ENCODE data around the gene ARHGEF6.

The ARHGEF6 gene

GRCh38 chrX:136691028-136691809 lies 89.5 kb downstream of the ARHGEF6 start:
- DNase-seq: no peak

- DNase-seq: no peak
These were observed 91.3 kb downstream of the ARHGEF6 start for GRCh38 chrX:136689436-136689835.

- no peak for DNase-seq
These were observed 93.3 kb downstream of the ARHGEF6 start for GRCh38 chrX:136687457-136687856.

- DNase-seq: no peak
These were observed 96.6 kb downstream of the ARHGEF6 start for GRCh38 chrX:136684120-136684519.

GRCh38 chrX:136679531-136679930 lies 101.2 kb downstream of the ARHGEF6 start:
- no peak for DNase-seq

GRCh38 chrX:136674270-136674985 lies 106.3 kb downstream of the ARHGEF6 start:
- DNase-seq: no peak

- no peak for DNase-seq
These were observed 109.6 kb downstream of the ARHGEF6 start for GRCh38 chrX:136671006-136671610.

GRCh38 chrX:136667446-136668168 lies 113.1 kb downstream of the ARHGEF6 start:
- DNase-seq: no peak

- DNase-seq: no peak
These were observed 114.6 kb downstream of the ARHGEF6 start for GRCh38 chrX:136666088-136666487.

GRCh38 chrX:136665258-136665900 lies 115.4 kb downstream of the ARHGEF6 start:
- DNase-seq: no peak

GRCh38 chrX:136662976-136663375 lies 117.8 kb downstream of the ARHGEF6 start:
- no peak for DNase-seq

- no peak for DNase-seq
These were observed 118.6 kb downstream of the ARHGEF6 start for GRCh38 chrX:136662104-136662503.

- no peak for DNase-seq
These were observed 119.8 kb downstream of the ARHGEF6 start for GRCh38 chrX:136660896-136661295.

GRCh38 chrX:136659174-136659573 lies 121.6 kb downstream of the ARHGEF6 start:
- no peak for DNase-seq

GRCh38 chrX:136658151-136658550 lies 122.6 kb downstream of the ARHGEF6 start:
- no peak for DNase-seq

- DNase-seq: no peak
These were observed 124.3 kb downstream of the ARHGEF6 start for GRCh38 chrX:136656361-136656964.

- DNase-seq: no peak
These were observed 127.7 kb downstream of the ARHGEF6 start for GRCh38 chrX:136652822-136653723.

GRCh38 chrX:136650811-136651210 lies 129.9 kb downstream of the ARHGEF6 start:
- no peak for DNase-seq

- DNase-seq: no peak
These were observed 132.9 kb downstream of the ARHGEF6 start, which contains the start of gene CD40LG for GRCh38 chrX:136647677-136648360. CD40LG (plus strand) TSS chrX:136648158; CDS start chrX:136648249, 91 bp downstream.

All from right kidney (tissue), 1 donor.